GM12878 (cell line): ENCODE data around the gene FRS3.

ENCODE experiments used
- BACH1 ChIP-seq: fragments of 450-650 bp; IDR thresholded peaks from 2 replicates; pipeline ENCODE4 v1.6.1; 2017; ENCODE audit warnings: mild to moderate bottlenecking, borderline replicate concordance
- BCLAF1 ChIP-seq: fragments of 450-650 bp; IDR thresholded peaks from 2 replicates; pipeline ENCODE4 v1.6.1; 2017; ENCODE audit warnings: antibody characterized with exemption, mild to moderate bottlenecking, moderate library complexity
- CBX5 ChIP-seq: sonication (generic); IDR thresholded peaks from 2 replicates; pipeline ENCODE4 v1.6.1; 2016; ENCODE audit warnings: low read depth, moderate library complexity, mild to moderate bottlenecking, inconsistent platforms
- CTCF ChIP-seq, 3 experiments: IDR thresholded peaks in 2 of 3; conservative IDR thresholded peaks in 1 of 3; 2 replicates each; pipeline ENCODE4 v1.5.1; 2011; ENCODE audit warnings: low read depth in 3 of 3, low read length in 3 of 3, mild to moderate bottlenecking in 3 of 3, control low read depth in 2 of 3, moderate library complexity in 2 of 3, inconsistent platforms in 1 of 3, mixed read lengths in 1 of 3; ENCODE audit not compliant: control insufficient read depth in 2 of 3, insufficient read depth in 1 of 3; ENCODE audit errors: extremely low read depth in 1 of 3
- HDAC2 ChIP-seq: fragments of 200-600 bp; sonication (generic); IDR thresholded peaks from 2 replicates; pipeline ENCODE4 v1.6.1; 2017
- HDGF ChIP-seq: fragments of 450-650 bp; IDR thresholded peaks from 2 replicates; pipeline ENCODE4 v1.6.1; 2016; ENCODE audit warnings: antibody characterized with exemption
- MXI1 ChIP-seq: fragments of 150-350 bp; IDR thresholded peaks from 2 replicates; pipeline ENCODE4 v1.6.1; 2011; ENCODE audit warnings: low read depth, mild to moderate bottlenecking, inconsistent platforms, low read length, improper control_type of control experiment
- PBX3 ChIP-seq: IDR thresholded peaks from 2 replicates; pipeline ENCODE4 v1.6.1; 2011; ENCODE audit warnings: mild to moderate bottlenecking, low read depth, low read length, moderate library complexity; ENCODE audit not compliant: insufficient replicate concordance
- SREBF1 ChIP-seq: IDR thresholded peaks from 2 replicates; pipeline ENCODE4 v1.6.1; 2012; ENCODE audit warnings: mild to moderate bottlenecking, low read length
- TCF12 ChIP-seq: IDR thresholded peaks from 2 replicates; pipeline ENCODE4 v1.6.1; 2011; ENCODE audit warnings: low read depth, mild to moderate bottlenecking, low read length
- ZBED1 ChIP-seq: IDR thresholded peaks from 2 replicates; pipeline ENCODE4 v1.6.1; 2016; ENCODE audit warnings: borderline replicate concordance
- ZBTB11 ChIP-seq: fragments of 450-650 bp; formaldehyde crosslinking; IDR thresholded peaks from 2 replicates; pipeline ENCODE4 v1.5.0; 2022; ENCODE audit warnings: mild to moderate bottlenecking, missing genetic modification characterization
- TF ChIP-seq, protein P1 (sequence below): IDR thresholded peaks from 2 replicates; pipeline ENCODE4 v1.6.1; 2012; ENCODE audit warnings: low read depth, low read length, improper control_type of control experiment
- TF ChIP-seq, protein P2 (sequence below): fragments of 450-650 bp; IDR thresholded peaks from 2 replicates; pipeline ENCODE4 v1.6.1; 2016; ENCODE audit warnings: mild to moderate bottlenecking, moderate library complexity, borderline replicate concordance

GRCh38 chr6:41724586-41725501 is 54.9 kb downstream of the FRS3 start:
- TF ChIP-seq CTCF (IDR thresholded peaks at IDR 0.05 in 2 of 3, conservative IDR thresholded peaks at IDR 0.05 in 1 of 3; ENCODE audit: control insufficient read depth in 2 of 3, extremely low read depth in 1 of 3, insufficient read depth in 1 of 3, low read depth in 3 of 3, low read length in 3 of 3) (peak; percentile 6 to 35 (median 24); a peak in 2 of 6 replicates), CBX5 (no peak), ZBTB11 (CRISPR knock-in tag) (no peak), BACH1 (no peak), MXI1 (no peak), SREBF1 (no peak), TCF12 (no peak), BCLAF1 (no peak), HDAC2 (no peak), ZBED1 (no peak), PBX3 (no peak), HDGF (no peak)
- TF ChIP-seq, protein P1, sequence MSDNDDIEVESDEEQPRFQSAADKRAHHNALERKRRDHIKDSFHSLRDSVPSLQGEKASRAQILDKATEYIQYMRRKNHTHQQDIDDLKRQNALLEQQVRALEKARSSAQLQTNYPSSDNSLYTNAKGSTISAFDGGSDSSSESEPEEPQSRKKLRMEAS: no peak
- TF ChIP-seq, protein P2, sequence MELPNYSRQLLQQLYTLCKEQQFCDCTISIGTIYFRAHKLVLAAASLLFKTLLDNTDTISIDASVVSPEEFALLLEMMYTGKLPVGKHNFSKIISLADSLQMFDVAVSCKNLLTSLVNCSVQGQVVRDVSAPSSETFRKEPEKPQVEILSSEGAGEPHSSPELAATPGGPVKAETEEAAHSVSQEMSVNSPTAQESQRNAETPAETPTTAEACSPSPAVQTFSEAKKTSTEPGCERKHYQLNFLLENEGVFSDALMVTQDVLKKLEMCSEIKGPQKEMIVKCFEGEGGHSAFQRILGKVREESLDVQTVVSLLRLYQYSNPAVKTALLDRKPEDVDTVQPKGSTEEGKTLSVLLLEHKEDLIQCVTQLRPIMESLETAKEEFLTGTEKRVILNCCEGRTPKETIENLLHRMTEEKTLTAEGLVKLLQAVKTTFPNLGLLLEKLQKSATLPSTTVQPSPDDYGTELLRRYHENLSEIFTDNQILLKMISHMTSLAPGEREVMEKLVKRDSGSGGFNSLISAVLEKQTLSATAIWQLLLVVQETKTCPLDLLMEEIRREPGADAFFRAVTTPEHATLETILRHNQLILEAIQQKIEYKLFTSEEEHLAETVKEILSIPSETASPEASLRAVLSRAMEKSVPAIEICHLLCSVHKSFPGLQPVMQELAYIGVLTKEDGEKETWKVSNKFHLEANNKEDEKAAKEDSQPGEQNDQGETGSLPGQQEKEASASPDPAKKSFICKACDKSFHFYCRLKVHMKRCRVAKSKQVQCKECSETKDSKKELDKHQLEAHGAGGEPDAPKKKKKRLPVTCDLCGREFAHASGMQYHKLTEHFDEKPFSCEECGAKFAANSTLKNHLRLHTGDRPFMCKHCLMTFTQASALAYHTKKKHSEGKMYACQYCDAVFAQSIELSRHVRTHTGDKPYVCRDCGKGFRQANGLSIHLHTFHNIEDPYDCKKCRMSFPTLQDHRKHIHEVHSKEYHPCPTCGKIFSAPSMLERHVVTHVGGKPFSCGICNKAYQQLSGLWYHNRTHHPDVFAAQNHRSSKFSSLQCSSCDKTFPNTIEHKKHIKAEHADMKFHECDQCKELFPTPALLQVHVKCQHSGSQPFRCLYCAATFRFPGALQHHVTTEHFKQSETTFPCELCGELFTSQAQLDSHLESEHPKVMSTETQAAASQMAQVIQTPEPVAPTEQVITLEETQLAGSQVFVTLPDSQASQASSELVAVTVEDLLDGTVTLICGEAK: no peak
